HG02870 (cell line): ENCODE data around the gene CCL17.
"Not testable (repeated sequence)": the region's sequence is repeated elsewhere in the genome, so short reads cannot be mapped to it uniquely, and the experiment has no call there.

ENCODE experiments used
- ATAC-seq: cut with Tn5 transposase; IDR thresholded peaks from one replicate; pipeline ENCODE4 v1.9.1; 2021; ENCODE audit warnings: mild to moderate bottlenecking, moderate library complexity; ENCODE audit not compliant: unreplicated experiment

Gene CCL17

GRCh38 chr16:57427824-57428223, 23.3 kb downstream of the CCL17 start:
- ATAC-seq = no peak

GRCh38 chr16:57430955-57431354, 26.4 kb downstream of the CCL17 start:
- ATAC-seq = no peak

GRCh38 chr16:57432505-57432904, 27.9 kb downstream of the CCL17 start:
- ATAC-seq = no peak

- ATAC-seq = no peak
These were observed 28.4 kb downstream of the CCL17 start for GRCh38 chr16:57432989-57433388.

- ATAC-seq = no peak
These were observed 29.4 kb downstream of the CCL17 start for GRCh38 chr16:57434003-57434402.

- no peak for ATAC-seq
These were observed 31.3 kb downstream of the CCL17 start for GRCh38 chr16:57435838-57436237.

- not testable (repeated sequence) for ATAC-seq
These were observed 35.4 kb downstream of the CCL17 start for GRCh38 chr16:57439947-57440346.

GRCh38 chr16:57440551-57440950, 36.0 kb downstream of the CCL17 start:
- ATAC-seq = not testable (repeated sequence)

- ATAC-seq = no peak
These were observed 40.1 kb downstream of the CCL17 start for GRCh38 chr16:57444711-57445110.

GRCh38 chr16:57445510-57445909, 40.9 kb downstream of the CCL17 start:
- no peak for ATAC-seq

- peak; percentile 30 for ATAC-seq
These were observed 42.1 kb downstream of the CCL17 start for GRCh38 chr16:57446531-57447185.

GRCh38 chr16:57447186-57447962, 42.8 kb downstream of the CCL17 start, which contains the start of the genes CIAPIN1 and COQ9:
TSS of gene CIAPIN1 (minus strand) at chr16:57447385. CDS start at chr16:57440928, 6,457 bp downstream.
TSS of gene COQ9 (plus strand) at chr16:57447479. CDS start at chr16:57447506, 27 bp downstream.
- peak; percentile 97 for ATAC-seq

GRCh38 chr16:57452021-57452420, 47.5 kb downstream of the CCL17 start:
- no peak for ATAC-seq

GRCh38 chr16:57462209-57462977, 57.8 kb downstream of the CCL17 start, which contains the start of gene POLR2C:
TSS of gene POLR2C (plus strand) at chr16:57462679. CDS start at chr16:57462725, 46 bp downstream.
- ATAC-seq = peak; percentile 84

- no peak for ATAC-seq
These were observed 58.4 kb downstream of the CCL17 start for GRCh38 chr16:57462978-57463362.

- ATAC-seq = no peak
These were observed 60.0 kb downstream of the CCL17 start for GRCh38 chr16:57464523-57464922.
